ENCODE data around the gene CD163L1. TPM values are rescaled to one million over a fixed set of nuclear protein-coding genes. Genes with fewer than 3 reads are reported as not detected.

CD163L1 gene
- total and polyA plus RNA-seq, 11 donors = 0.25 to 14.0 (median 2.2) TPM

DNA sequence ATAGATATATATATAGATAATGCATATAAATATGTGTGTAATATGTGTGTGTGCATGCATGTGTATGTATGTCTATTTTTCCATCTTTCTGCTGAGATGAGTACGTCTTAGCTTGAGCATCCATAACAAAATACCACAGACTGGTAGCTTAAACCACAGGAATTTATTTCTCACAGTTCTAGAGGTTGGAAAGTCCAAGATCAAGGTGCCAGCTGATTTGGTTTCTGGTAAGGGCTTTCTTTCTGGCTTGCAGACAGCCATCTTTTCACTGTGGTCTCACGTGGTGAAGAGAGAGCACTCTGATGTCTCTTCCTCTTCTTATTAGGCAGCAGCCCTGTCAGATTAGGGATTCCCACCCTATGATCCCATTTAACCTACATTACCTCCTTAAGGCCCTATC lies 92.8 kb downstream of the CD163L1 start:
- Histone ChIP-seq H3K9me3 (peaks cover 0 to 4% (median 0%) of the 10 kb centered on the region in 12 donors), H3K27ac (no peak overlapping the region), H3K27me3 (no peaks in the 10 kb centered on the region), H3K36me3 (no peaks in the 10 kb centered on the region), H3K4me1 (peaks cover 0 to 1% (median 0%) of the 10 kb centered on the region in 12 donors), H3K4me3 (no peak overlapping the region)
- DNase-seq = no peak
- ATAC-seq = no peak
- intact Hi-C loops (cut with DNase I) = no loop called here
- TF ChIP-seq CTCF (IDR thresholded peaks at IDR 0.05) = no peak
- no peak for TF ChIP-seq POLR2A (IDR thresholded peaks at IDR 0.05)
- WGBS, 4 donors = 54 to 70% (median 57%) methylated on average over 2 of the region's 2 CpGs

GRCh38 chr12:7349418-7349817 lies 94.5 kb downstream of the CD163L1 start:
- H3K4me1 ChIP-seq = peaks cover 0 to 19% (median 0%) of the 10 kb centered on the region in 12 donors
- 62 to 81% (median 73%) methylated on average over 4 of the region's 4 CpGs for WGBS, 4 donors
- ATAC-seq (no peak), DNase-seq (no peak)
- H3K27me3 ChIP-seq = no peaks in the 10 kb centered on the region
- TF ChIP-seq POLR2A (IDR thresholded peaks at IDR 0.05) (no peak), CTCF (IDR thresholded peaks at IDR 0.05) (no peak)
- intact Hi-C loops (cut with DNase I) = no loop called here
- H3K9me3 ChIP-seq = peaks cover 0 to 15% (median 5%) of the 10 kb centered on the region in 12 donors
- no peak overlapping the region for H3K27ac ChIP-seq
- no peak overlapping the region for H3K4me3 ChIP-seq
- no peaks in the 10 kb centered on the region for H3K36me3 ChIP-seq

DNA sequence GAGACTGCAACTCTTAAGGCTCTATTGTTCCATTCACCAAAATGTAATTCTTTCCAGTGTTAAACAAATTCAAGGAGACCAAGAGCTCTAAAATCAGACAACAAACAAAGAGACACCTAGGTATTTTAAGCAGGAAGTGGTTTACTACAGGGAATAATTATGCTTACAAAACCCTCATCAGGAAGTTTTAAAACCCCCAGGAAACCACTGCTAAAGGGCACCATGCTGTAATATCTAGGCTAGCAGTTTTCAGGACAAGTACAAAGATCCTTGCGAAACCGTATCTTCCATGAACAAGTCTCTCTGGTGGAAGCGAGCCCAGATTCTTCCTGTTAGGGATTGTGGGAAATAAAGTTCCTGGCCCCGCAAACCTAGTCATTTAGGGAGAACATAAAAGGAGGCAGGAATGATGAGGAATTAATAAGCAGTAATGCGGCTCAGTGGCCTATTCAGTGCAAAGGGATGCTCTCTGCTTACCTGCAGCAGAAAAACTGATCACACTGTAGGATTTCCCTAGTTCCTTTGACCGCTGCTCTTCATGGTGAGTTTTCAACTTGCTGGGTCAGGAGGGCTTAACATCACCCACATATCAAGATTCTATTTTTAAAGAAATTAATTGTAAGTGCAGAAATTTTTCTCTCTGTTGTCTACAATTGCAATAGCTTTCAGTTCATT lies 97.3 kb downstream of the CD163L1 start:
- WGBS, 4 donors = 83 to 89% (median 85%) methylated on average over 6 of the region's 6 CpGs
- intact Hi-C loops (cut with DNase I) = no loop called here

More for the DNA sequence above, 97.3 kb downstream of the CD163L1 start:
- ATAC-seq (no peak), DNase-seq (no peak)
- no peaks in the 10 kb centered on the region for H3K27me3 ChIP-seq
- H3K36me3 ChIP-seq = no peaks in the 10 kb centered on the region
- TF ChIP-seq POLR2A (IDR thresholded peaks at IDR 0.05) (no peak), CTCF (IDR thresholded peaks at IDR 0.05) (no peak)
- H3K4me3 ChIP-seq = no peak overlapping the region
- peaks cover 0 to 21% (median 0%) of the 10 kb centered on the region in 12 donors for H3K4me1 ChIP-seq
- H3K9me3 ChIP-seq = peaks cover 0 to 27% (median 8%) of the 10 kb centered on the region in 12 donors
- no peak overlapping the region for H3K27ac ChIP-seq

Data from heart left ventricle (tissue), 16 donors.